Measurements from ENCODE around the gene WBP1L.

- no peak for TF ChIP-seq CTCF (conservative IDR thresholded peaks at IDR 0.05; ENCODE audit: low read length)
- TF ChIP-seq EZH2phosphoT487 (IDR thresholded peaks at IDR 0.05; ENCODE audit: borderline replicate concordance, low read depth, low read length) = no peak
Measured at GRCh38 chr10:102782673-102783551, 39.2 kb downstream of the WBP1L start.
